Prostate gland (tissue), 1 donor: Measurements from ENCODE around the gene ZNF148.

Experiments
- POLR2A ChIP-seq: fragments of 450-650 bp; IDR thresholded peaks from one replicate; pipeline ENCODE4 v1.6.1; 2016; ENCODE audit warnings: antibody characterized with exemption, mild to moderate bottlenecking
- POLR2AphosphoS5 ChIP-seq: sonication (generic); formaldehyde crosslinking; IDR thresholded peaks from one replicate; pipeline ENCODE4 v1.6.1; 2017; ENCODE audit warnings: antibody characterized with exemption

- TF ChIP-seq POLR2A (no peak), POLR2AphosphoS5 (no peak)
Measured at GRCh38 chr3:125316246-125316645, 58.9 kb downstream of the ZNF148 start.
